ENCODE data around the gene TAS2R60. TPM values are rescaled to one million over a fixed set of nuclear protein-coding genes. Genes with fewer than 3 reads are reported as not detected.
"Not testable (repeated sequence)": the region's sequence is repeated elsewhere in the genome, so short reads cannot be mapped to it uniquely, and the experiment has no call there.

TAS2R60 gene
- total and polyA plus RNA-seq, 7 experiments from 2014 or later = 0.33 to 2.5 (median 1.5) TPM; not detected in 2

DNA sequence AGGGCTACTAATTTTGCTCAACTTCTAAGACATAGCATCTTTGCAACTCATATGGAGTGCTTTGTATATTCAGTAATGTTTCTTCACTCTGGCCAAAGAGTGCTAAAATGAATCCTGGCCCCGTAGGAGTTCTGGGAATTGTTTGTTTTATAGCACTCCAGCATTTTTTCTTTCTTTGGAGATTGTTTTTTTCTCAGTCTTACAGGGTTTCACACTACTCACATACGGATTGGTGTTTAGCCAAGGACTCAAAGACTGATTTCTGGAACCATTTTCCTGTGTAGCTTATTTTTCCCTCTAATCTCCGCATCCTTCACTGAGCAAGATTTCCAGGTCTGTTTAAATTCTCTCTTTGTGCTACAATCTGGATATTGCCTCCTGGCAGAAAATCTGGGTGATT lies 40.9 kb downstream of the TAS2R60 start:
- peaks cover 0 to 35% (median 16%) of the 10 kb centered on the region in 5 donors for H3K36me3 Mint-ChIP-seq
- DNase-seq (no peak), ATAC-seq (no peak)
- Histone ChIP-seq H3K27ac (ENCODE audit: low read depth, low read length) (no peak overlapping the region), H3K9me3 (ENCODE audit: control insufficient read depth in 2 of 3, low read length in 3 of 3) (no peaks in the 10 kb centered on the region), H3K36me3 (ENCODE audit: control insufficient read depth in 2 of 3, insufficient read depth in 3 of 3, low read length in 3 of 3) (peaks cover 0 to 8% (median 0%) of the 10 kb centered on the region in 3 experiments), H3K4me1 (ENCODE audit: control insufficient read depth in 2 of 2, insufficient read depth in 2 of 2, low read length in 2 of 2) (peaks cover 0 to 8% of the 10 kb centered on the region in 2 donors), H3K27me3 (ENCODE audit: control insufficient read depth in 2 of 2, insufficient read depth in 2 of 2, low read length in 2 of 2) (no peaks in the 10 kb centered on the region), H3K4me3 (ENCODE audit: low read length) (no peak overlapping the region)
- no peaks in the 10 kb centered on the region for H3K27me3 Mint-ChIP-seq
- ChIA-PET POLR2A (no interaction called here), CTCF (interaction anchor here (0.6 kb wide), 1 partner anchor 21 kb away, joined by 3 read pairs; no protein-coding TSS in a partner anchor)
- H3K4me3 Mint-ChIP-seq = no peak overlapping the region
- intact Hi-C loops (cut with micrococcal nuclease) = no loop called here
- H3K27ac Mint-ChIP-seq = peak overlapping the region in 1 of 9 donors; percentile 25
- no peaks in the 10 kb centered on the region for H3K9me3 Mint-ChIP-seq
- H3K4me1 Mint-ChIP-seq = peaks cover 0 to 45% (median 32%) of the 10 kb centered on the region in 7 donors

DNA sequence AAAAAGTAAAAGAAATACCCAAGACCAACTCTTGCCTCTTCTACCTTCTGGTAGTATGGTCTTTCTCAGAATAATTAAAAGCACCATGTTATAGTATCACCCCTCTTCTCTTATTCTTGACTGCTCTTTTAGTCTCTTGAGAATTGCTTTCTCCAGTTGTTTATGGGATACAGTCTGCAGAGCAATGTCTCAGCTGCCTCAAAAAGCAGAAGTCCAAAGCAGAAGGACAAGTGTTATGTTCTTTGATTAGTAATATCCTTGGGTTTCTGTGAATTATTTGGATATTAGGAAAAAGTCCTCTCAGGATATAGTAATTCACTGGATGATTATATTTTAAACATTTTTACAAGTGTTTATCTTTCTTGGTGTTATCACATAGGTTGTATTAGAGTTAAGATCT lies 41.8 kb downstream of the TAS2R60 start:
- no peak overlapping the region for H3K4me3 ChIP-seq (ENCODE audit: low read length)
- H3K9me3 Mint-ChIP-seq = no peaks in the 10 kb centered on the region
- POLR2A ChIA-PET = no interaction called here
- no peaks in the 10 kb centered on the region for H3K9me3 ChIP-seq (ENCODE audit: control insufficient read depth in 2 of 3, low read length in 3 of 3)
- peaks cover 0 to 2% (median 0%) of the 10 kb centered on the region in 5 donors for H3K27me3 Mint-ChIP-seq
- peaks cover 0 to 12% (median 0%) of the 10 kb centered on the region in 3 experiments for H3K36me3 ChIP-seq (ENCODE audit: control insufficient read depth in 2 of 3, insufficient read depth in 3 of 3, low read length in 3 of 3)
- CTCF ChIA-PET = no interaction called here
- H3K4me1 ChIP-seq (ENCODE audit: control insufficient read depth in 2 of 2, insufficient read depth in 2 of 2, low read length in 2 of 2) = peaks cover 0 to 8% of the 10 kb centered on the region in 2 donors
- ATAC-seq (no peak), DNase-seq (no peak)
- peaks cover 0 to 41% (median 23%) of the 10 kb centered on the region in 5 donors for H3K36me3 Mint-ChIP-seq
- H3K27ac ChIP-seq (ENCODE audit: low read depth, low read length) = no peak overlapping the region
- peaks cover 0 to 38% (median 29%) of the 10 kb centered on the region in 7 donors for H3K4me1 Mint-ChIP-seq
- H3K27me3 ChIP-seq (ENCODE audit: control insufficient read depth in 2 of 2, insufficient read depth in 2 of 2, low read length in 2 of 2) = no peaks in the 10 kb centered on the region
- H3K27ac Mint-ChIP-seq = no peak overlapping the region
- intact Hi-C loops (cut with micrococcal nuclease) = no loop called here
- H3K4me3 Mint-ChIP-seq = no peak overlapping the region

DNA sequence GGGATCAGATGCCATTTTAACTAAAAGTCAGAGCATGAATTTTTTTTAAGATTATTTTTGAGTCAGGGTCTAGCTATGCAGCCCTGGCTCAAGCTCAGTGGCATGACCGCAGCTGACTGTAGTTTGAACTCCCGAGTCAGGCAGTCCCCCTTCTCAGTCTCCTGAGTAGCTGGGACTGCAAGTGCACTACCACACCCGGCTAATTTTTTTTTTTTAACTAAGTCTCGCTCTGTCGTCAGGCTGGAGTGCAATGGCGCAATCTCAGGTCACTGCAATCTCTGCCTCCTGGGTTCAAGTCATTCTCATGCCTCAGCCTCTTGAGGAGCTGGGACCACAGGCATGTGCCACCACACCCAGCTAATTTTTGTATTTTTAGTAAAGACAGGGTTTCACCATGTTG lies 42.2 kb downstream of the TAS2R60 start:
- ChIA-PET POLR2A (no interaction called here), CTCF (no interaction called here)
- Mint-ChIP-seq H3K4me1 (peaks cover 0 to 34% (median 25%) of the 10 kb centered on the region in 7 donors), H3K4me3 (no peak overlapping the region), H3K27me3 (peaks cover 0 to 2% (median 0%) of the 10 kb centered on the region in 5 donors), H3K36me3 (peaks cover 0 to 43% (median 23%) of the 10 kb centered on the region in 5 donors), H3K27ac (no peak overlapping the region), H3K9me3 (no peaks in the 10 kb centered on the region)
- Histone ChIP-seq H3K27ac (ENCODE audit: low read depth, low read length) (no peak overlapping the region), H3K4me3 (ENCODE audit: low read length) (no peak overlapping the region), H3K4me1 (ENCODE audit: control insufficient read depth in 2 of 2, insufficient read depth in 2 of 2, low read length in 2 of 2) (peaks cover 0 to 8% of the 10 kb centered on the region in 2 donors), H3K9me3 (ENCODE audit: control insufficient read depth in 2 of 3, low read length in 3 of 3) (no peaks in the 10 kb centered on the region), H3K36me3 (ENCODE audit: control insufficient read depth in 2 of 3, insufficient read depth in 3 of 3, low read length in 3 of 3) (peaks cover 0 to 12% (median 0%) of the 10 kb centered on the region in 3 experiments), H3K27me3 (ENCODE audit: control insufficient read depth in 2 of 2, insufficient read depth in 2 of 2, low read length in 2 of 2) (no peaks in the 10 kb centered on the region)
- ATAC-seq (no peak), DNase-seq (no peak)
- intact Hi-C loops (cut with micrococcal nuclease) = no loop called here

DNA sequence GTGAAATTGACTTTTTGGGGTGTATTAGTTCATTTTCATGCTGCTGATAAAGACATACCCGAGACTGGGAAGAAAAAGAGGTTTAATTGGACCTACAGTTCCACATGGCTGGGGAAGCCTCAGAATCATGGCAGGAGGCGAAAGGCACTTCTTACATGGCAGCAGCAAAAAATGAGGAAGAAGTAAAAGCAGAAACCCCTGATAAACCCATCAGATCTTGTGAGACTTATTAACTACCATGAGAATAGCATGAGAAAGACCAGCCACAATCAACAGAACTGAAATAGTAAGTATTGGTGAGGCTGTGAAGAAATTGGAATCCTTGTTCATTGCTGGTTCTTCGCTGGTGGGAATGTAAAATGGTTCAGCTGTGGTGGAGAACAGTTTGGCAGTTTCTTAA lies 43.0 kb downstream of the TAS2R60 start:
- intact Hi-C loops (cut with micrococcal nuclease); POLR2A ChIA-PET; H3K27me3 ChIP-seq (ENCODE audit: control insufficient read depth in 2 of 2, insufficient read depth in 2 of 2, low read length in 2 of 2); H3K27me3 Mint-ChIP-seq; H3K9me3 Mint-ChIP-seq; H3K4me3 Mint-ChIP-seq; DNase-seq; H3K27ac ChIP-seq (ENCODE audit: low read depth, low read length); H3K4me3 ChIP-seq (ENCODE audit: low read length); CTCF ChIA-PET; ATAC-seq; H3K4me1 ChIP-seq (ENCODE audit: control insufficient read depth in 2 of 2, insufficient read depth in 2 of 2, low read length in 2 of 2); H3K9me3 ChIP-seq (ENCODE audit: control insufficient read depth in 2 of 3, low read length in 3 of 3): not testable (repeated sequence)
- Mint-ChIP-seq H3K27ac (peak overlapping the region in 1 of 9 donors; percentile 31), H3K4me1 (peaks cover 0 to 26% (median 18%) of the 10 kb centered on the region in 7 donors), H3K36me3 (peaks cover 0 to 50% (median 27%) of the 10 kb centered on the region in 5 donors)
- peaks cover 0 to 12% (median 0%) of the 10 kb centered on the region in 3 experiments for H3K36me3 ChIP-seq (ENCODE audit: control insufficient read depth in 2 of 3, insufficient read depth in 3 of 3, low read length in 3 of 3)

DNA sequence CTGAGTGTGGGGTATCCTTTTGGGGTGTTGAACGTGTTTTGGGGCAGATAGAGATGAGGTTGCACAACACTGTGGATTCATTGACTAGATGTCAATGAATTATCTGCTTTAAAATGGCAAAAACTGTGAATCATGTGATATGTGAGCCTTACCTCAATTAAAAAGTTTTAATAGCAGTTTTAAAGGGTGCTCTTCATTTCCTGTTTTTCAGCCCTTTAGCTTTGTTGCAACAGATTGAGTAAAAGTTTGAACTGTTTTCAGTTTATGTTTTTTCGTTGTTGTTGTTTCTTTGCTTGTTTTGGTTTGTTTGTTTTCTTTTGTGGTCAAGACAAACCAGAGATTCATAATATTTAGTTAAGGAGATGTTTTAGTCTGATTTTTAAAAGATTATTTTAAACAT lies 43.8 kb downstream of the TAS2R60 start:
- Histone ChIP-seq H3K36me3 (ENCODE audit: control insufficient read depth in 2 of 3, insufficient read depth in 3 of 3, low read length in 3 of 3) (peaks cover 0 to 12% (median 0%) of the 10 kb centered on the region in 3 experiments), H3K4me1 (ENCODE audit: control insufficient read depth in 2 of 2, insufficient read depth in 2 of 2, low read length in 2 of 2) (no peaks in the 10 kb centered on the region), H3K27ac (ENCODE audit: low read depth, low read length) (no peak overlapping the region), H3K4me3 (ENCODE audit: low read length) (no peak overlapping the region), H3K9me3 (ENCODE audit: control insufficient read depth in 2 of 3, low read length in 3 of 3) (no peaks in the 10 kb centered on the region), H3K27me3 (ENCODE audit: control insufficient read depth in 2 of 2, insufficient read depth in 2 of 2, low read length in 2 of 2) (no peaks in the 10 kb centered on the region)
- intact Hi-C loops (cut with micrococcal nuclease) = no loop called here
- ATAC-seq = no peak
- ChIA-PET POLR2A (no interaction called here), CTCF (no interaction called here)
- Mint-ChIP-seq H3K4me3 (no peak overlapping the region), H3K27ac (peak overlapping the region in 1 of 9 donors; percentile 15), H3K27me3 (peaks cover 0 to 2% (median 0%) of the 10 kb centered on the region in 5 donors), H3K4me1 (peaks cover 6 to 22% (median 17%) of the 10 kb centered on the region in 7 donors), H3K36me3 (peaks cover 0 to 56% (median 35%) of the 10 kb centered on the region in 5 donors), H3K9me3 (no peaks in the 10 kb centered on the region)
- DNase-seq = no peak

DNA sequence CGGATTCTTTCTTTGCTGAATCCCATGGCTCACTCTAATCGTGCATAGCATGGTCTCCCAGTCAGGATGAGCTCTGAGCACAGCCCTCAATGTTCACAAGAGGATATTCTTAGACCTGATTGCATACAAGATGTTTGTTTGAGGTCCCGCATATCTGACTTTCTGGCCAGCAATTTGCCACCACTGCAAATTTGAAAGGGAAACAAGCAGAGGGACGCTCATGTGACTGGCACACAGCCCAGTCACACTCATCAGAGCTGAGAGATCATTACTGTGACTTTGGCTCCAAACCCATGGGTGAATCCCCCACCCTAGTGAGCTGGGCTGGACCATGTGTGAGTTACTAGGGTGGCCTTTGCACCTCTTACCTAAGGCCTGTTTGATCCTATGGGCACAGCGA lies 44.3 kb downstream of the TAS2R60 start:
- Mint-ChIP-seq H3K27ac (no peak overlapping the region), H3K9me3 (no peaks in the 10 kb centered on the region), H3K4me3 (no peak overlapping the region), H3K36me3 (peaks cover 0 to 61% (median 40%) of the 10 kb centered on the region in 5 donors), H3K27me3 (peaks cover 0 to 2% (median 0%) of the 10 kb centered on the region in 5 donors), H3K4me1 (peaks cover 6 to 25% (median 16%) of the 10 kb centered on the region in 7 donors)
- ChIA-PET POLR2A (no interaction called here), CTCF (no interaction called here)
- Histone ChIP-seq H3K36me3 (ENCODE audit: control insufficient read depth in 2 of 3, insufficient read depth in 3 of 3, low read length in 3 of 3) (peaks cover 0 to 12% (median 0%) of the 10 kb centered on the region in 3 experiments), H3K27ac (ENCODE audit: low read depth, low read length) (no peak overlapping the region), H3K27me3 (ENCODE audit: control insufficient read depth in 2 of 2, insufficient read depth in 2 of 2, low read length in 2 of 2) (no peaks in the 10 kb centered on the region), H3K4me3 (ENCODE audit: low read length) (no peak overlapping the region), H3K4me1 (ENCODE audit: control insufficient read depth in 2 of 2, insufficient read depth in 2 of 2, low read length in 2 of 2) (no peaks in the 10 kb centered on the region), H3K9me3 (ENCODE audit: control insufficient read depth in 2 of 3, low read length in 3 of 3) (no peaks in the 10 kb centered on the region)
- ATAC-seq (no peak), DNase-seq (no peak)
- intact Hi-C loops (cut with micrococcal nuclease) = no loop called here

DNA sequence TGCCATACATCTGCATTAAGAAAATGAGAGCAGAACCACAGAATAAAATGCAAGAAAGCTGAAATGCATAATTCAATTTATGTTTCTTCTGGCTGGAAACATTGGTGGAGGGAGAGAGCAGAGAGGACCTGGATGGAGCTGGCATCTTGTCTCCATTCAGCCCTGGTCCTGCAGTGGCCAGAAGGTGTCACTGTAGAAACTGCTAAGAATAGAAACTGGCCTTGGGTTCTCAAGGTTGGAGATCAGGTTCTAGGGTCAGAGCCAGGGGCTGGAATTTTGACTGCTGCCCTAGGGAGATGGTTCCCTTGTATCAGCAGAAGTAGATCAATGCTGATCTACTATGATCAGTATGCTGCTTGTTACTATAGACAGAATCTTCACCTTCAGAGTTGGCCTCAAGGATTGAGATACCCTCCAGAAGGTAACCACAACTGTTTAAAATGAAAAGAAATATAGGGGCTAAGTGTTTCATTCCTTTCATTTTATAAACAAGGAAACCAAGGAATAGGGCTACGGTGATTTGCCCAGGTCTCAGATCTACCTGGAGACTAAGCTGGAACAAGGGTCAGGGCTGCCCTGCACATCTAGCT lies 47.6 kb downstream of the TAS2R60 start:
- peak overlapping the region in 1 of 9 donors; percentile 6 for H3K27ac Mint-ChIP-seq
- peaks cover 8 to 31% (median 21%) of the 10 kb centered on the region in 7 donors for H3K4me1 Mint-ChIP-seq
- peaks cover 0 to 12% (median 0%) of the 10 kb centered on the region in 3 experiments for H3K36me3 ChIP-seq (ENCODE audit: control insufficient read depth in 2 of 3, insufficient read depth in 3 of 3, low read length in 3 of 3)
- H3K27ac ChIP-seq (ENCODE audit: low read depth, low read length) = no peak overlapping the region
- no peaks in the 10 kb centered on the region for H3K27me3 ChIP-seq (ENCODE audit: control insufficient read depth in 2 of 2, insufficient read depth in 2 of 2, low read length in 2 of 2)
- no peak for ATAC-seq
- H3K9me3 Mint-ChIP-seq = no peaks in the 10 kb centered on the region
- peaks cover 0 to 77% (median 48%) of the 10 kb centered on the region in 5 donors for H3K36me3 Mint-ChIP-seq
- H3K4me3 ChIP-seq (ENCODE audit: low read length) = no peak overlapping the region
- H3K4me1 ChIP-seq (ENCODE audit: control insufficient read depth in 2 of 2, insufficient read depth in 2 of 2, low read length in 2 of 2) = no peaks in the 10 kb centered on the region
- H3K4me3 Mint-ChIP-seq = no peak overlapping the region
- intact Hi-C loops (cut with micrococcal nuclease) = loop anchor here (5.0 kb wide), 2 partner anchors 406 to 636 kb away; no protein-coding TSS in a partner anchor
- H3K9me3 ChIP-seq (ENCODE audit: control insufficient read depth in 2 of 3, low read length in 3 of 3) = no peaks in the 10 kb centered on the region
- POLR2A ChIA-PET = no interaction called here
- DNase-seq = no peak
- peaks cover 0 to 2% (median 0%) of the 10 kb centered on the region in 5 donors for H3K27me3 Mint-ChIP-seq
- CTCF ChIA-PET = no interaction called here

Measured in naive thymus-derived CD4-positive, alpha-beta T cell (primary cell).